Thoracic aorta (tissue), 2 donors: ENCODE measurements around the gene NECTIN1. TPM values are rescaled to one million over a fixed set of nuclear protein-coding genes. Genes with fewer than 3 reads are reported as not detected.

Experiments used
- ATAC-seq: fragments of 150-250 bp; one replicate; pipeline ENCODE4 v1.8.0; 2017; ENCODE audit warnings: low read depth; ENCODE audit not compliant: insufficient number of reproducible peaks, low FRiP score
- DNase-seq: peaks from one replicate; pipeline ENCODE4 v3.0.0-alpha.2; 2020; ENCODE audit warnings: low spot score
- H3K27ac ChIP-seq, 2 donors: fragments of 200-600 bp; sonication (generic); 1 replicate in 1 of 2; 2 replicates in 1 of 2; pipeline ENCODE4 v1.5.1; 2016; ENCODE audit warnings: mild to moderate bottlenecking in 2 of 2, moderate library complexity in 2 of 2
- H3K27me3 ChIP-seq: fragments of 200-600 bp; sonication (generic); replicated peaks from 2 replicates; pipeline ENCODE4 v1.6.0; 2016; ENCODE audit warnings: mild to moderate bottlenecking; ENCODE audit not compliant: insufficient read depth
- H3K36me3 ChIP-seq: fragments of 200-600 bp; sonication (generic); one replicate; pipeline ENCODE4 v1.5.1; 2016
- H3K4me1 ChIP-seq, 2 donors: fragments of 200-600 bp; sonication (generic); 1 replicate in 1 of 2; 2 replicates in 1 of 2; pipeline versions ENCODE4 v1.5.1 to v1.6.0; 2016; ENCODE audit warnings: low read depth in 2 of 2, mild to moderate bottlenecking in 1 of 2; ENCODE audit not compliant: control insufficient read depth in 1 of 2
- H3K4me3 ChIP-seq: fragments of 200-600 bp; sonication (generic); 2 replicates; pipeline ENCODE4 v1.5.1; 2016; ENCODE audit warnings: mild to moderate bottlenecking
- H3K9me3 ChIP-seq: fragments of 200-600 bp; sonication (generic); 2 replicates; pipeline ENCODE4 v1.5.1; 2016
- total RNA-seq, 2 donors: library from RNA; depleted of rRNA; stranded (reverse); fragments of >200 nt; gene quantifications; one replicate each; pipeline versions ENCODE4 v1.1.0 to v1.2.3, GENCODE V29; 2016
- TF ChIP-seq, protein P1 (sequence below): fragments of 200-600 bp; sonication (generic); IDR thresholded peaks from one replicate; pipeline ENCODE4 v1.5.1; 2019; ENCODE audit warnings: antibody characterized with exemption

Gene NECTIN1
- total RNA-seq, 2 donors from 2014 or later: 4.2 to 4.4 TPM

GRCh38 chr11:119705362-119705761, 23.6 kb downstream of the NECTIN1 start:
- DNase-seq (no peak), ATAC-seq (no peak)
- no peak overlapping the region for H3K27ac ChIP-seq
- TF ChIP-seq, protein P1, sequence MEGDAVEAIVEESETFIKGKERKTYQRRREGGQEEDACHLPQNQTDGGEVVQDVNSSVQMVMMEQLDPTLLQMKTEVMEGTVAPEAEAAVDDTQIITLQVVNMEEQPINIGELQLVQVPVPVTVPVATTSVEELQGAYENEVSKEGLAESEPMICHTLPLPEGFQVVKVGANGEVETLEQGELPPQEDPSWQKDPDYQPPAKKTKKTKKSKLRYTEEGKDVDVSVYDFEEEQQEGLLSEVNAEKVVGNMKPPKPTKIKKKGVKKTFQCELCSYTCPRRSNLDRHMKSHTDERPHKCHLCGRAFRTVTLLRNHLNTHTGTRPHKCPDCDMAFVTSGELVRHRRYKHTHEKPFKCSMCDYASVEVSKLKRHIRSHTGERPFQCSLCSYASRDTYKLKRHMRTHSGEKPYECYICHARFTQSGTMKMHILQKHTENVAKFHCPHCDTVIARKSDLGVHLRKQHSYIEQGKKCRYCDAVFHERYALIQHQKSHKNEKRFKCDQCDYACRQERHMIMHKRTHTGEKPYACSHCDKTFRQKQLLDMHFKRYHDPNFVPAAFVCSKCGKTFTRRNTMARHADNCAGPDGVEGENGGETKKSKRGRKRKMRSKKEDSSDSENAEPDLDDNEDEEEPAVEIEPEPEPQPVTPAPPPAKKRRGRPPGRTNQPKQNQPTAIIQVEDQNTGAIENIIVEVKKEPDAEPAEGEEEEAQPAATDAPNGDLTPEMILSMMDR: no peak
- no peaks in the 10 kb centered on the region for H3K27me3 ChIP-seq
- H3K4me3 ChIP-seq: no peak overlapping the region
- no peaks in the 10 kb centered on the region for H3K36me3 ChIP-seq
- H3K9me3 ChIP-seq: no peaks in the 10 kb centered on the region
- no peaks in the 10 kb centered on the region for H3K4me1 ChIP-seq

- Histone ChIP-seq H3K27ac (no peak overlapping the region), H3K9me3 (no peaks in the 10 kb centered on the region), H3K27me3 (no peaks in the 10 kb centered on the region), H3K4me3 (no peak overlapping the region), H3K4me1 (no peaks in the 10 kb centered on the region), H3K36me3 (no peaks in the 10 kb centered on the region)
- ATAC-seq (no peak), DNase-seq (no peak)
- TF ChIP-seq, protein P1: no peak
These were observed 24.2 kb downstream of the NECTIN1 start for GRCh38 chr11:119704849-119705248.

- ATAC-seq: no peak
- no peaks in the 10 kb centered on the region for H3K36me3 ChIP-seq
These were observed 27.1 kb downstream of the NECTIN1 start for GRCh38 chr11:119701591-119702549.

DNA sequence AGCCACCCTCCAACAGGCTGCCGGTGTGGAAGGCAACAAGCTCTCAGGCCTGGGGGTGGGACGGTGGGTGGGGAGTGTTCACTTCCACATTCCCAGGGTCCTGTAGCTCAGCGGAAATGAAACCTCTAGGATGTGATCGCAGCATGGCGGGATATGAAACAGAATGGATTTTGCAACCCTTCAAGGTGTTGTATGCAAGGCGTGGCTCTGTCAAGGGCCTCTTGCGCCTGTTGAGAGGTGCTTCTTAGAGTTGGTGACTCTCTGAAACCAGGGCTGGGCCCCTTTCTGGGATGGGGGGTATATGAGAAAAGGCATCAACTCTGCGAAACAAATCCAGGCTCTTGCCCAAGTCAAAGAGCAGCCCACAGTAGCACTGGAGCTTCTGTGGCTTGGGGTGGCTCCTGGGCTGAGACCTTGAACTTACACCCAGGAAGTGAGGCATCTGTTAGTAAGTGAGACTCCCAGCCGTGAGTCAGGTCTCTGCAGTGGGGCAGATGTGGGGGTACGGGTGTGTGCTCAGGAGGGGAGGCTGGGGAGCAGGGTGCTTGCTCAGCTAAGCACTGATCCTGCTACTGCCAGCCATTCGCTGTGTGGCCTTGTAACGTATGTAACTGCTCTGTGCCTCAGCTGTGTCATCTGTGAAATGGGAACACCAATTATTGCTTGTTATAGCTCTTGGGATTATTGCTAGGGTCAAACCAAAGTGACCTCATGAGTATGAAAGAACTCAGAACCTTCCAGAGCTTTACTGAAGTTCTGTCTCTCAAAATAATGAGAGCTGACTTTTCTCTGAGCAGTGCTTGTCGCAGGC, 28.3 kb downstream of the NECTIN1 start:
- Histone ChIP-seq H3K4me3 (no peak overlapping the region), H3K27me3 (no peaks in the 10 kb centered on the region), H3K4me1 (peaks cover 7 to 16% of the 10 kb centered on the region in 2 donors), H3K27ac (no peak overlapping the region), H3K36me3 (no peaks in the 10 kb centered on the region), H3K9me3 (no peaks in the 10 kb centered on the region)
- DNase-seq (no peak), ATAC-seq (no peak)
- TF ChIP-seq, protein P1: no peak

More at GRCh38 chr11:119701591-119702549, 27.1 kb downstream of the NECTIN1 start:
- no peaks in the 10 kb centered on the region for H3K9me3 ChIP-seq
- H3K4me1 ChIP-seq: peaks cover 7 to 16% of the 10 kb centered on the region in 2 donors
- H3K27me3 ChIP-seq: no peaks in the 10 kb centered on the region
- TF ChIP-seq, protein P1: no peak
- H3K4me3 ChIP-seq: no peak overlapping the region
- DNase-seq: no peak
- no peak overlapping the region for H3K27ac ChIP-seq

DNA sequence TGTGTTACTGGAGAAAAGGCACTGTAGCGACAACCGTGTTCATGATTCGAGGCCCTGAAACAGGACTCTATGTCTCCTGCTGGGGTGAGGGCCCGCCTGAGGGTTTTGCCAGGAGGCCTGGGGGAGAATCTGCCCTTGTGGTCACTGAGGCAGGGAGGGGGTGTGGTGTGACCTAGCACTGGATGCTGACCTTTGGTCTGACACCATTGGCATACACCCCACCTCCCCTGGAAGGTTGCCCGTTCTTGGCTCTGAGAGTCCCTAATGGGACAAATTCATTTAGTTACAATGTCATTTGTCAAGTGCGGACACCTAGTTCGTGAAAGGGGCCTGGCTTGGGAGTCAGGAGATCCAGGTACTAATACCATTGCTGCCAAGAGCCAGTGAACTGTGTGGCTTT, 29.0 kb downstream of the NECTIN1 start:
- Histone ChIP-seq H3K36me3 (no peaks in the 10 kb centered on the region), H3K27ac (no peak overlapping the region), H3K4me1 (peaks cover 7 to 16% of the 10 kb centered on the region in 2 donors), H3K27me3 (no peaks in the 10 kb centered on the region), H3K4me3 (no peak overlapping the region), H3K9me3 (no peaks in the 10 kb centered on the region)
- DNase-seq (no peak), ATAC-seq (no peak)
- TF ChIP-seq, protein P1: no peak
